ENCODE measurements around the gene TNFRSF11A. TPM values are rescaled to one million over a fixed set of nuclear protein-coding genes. Genes with fewer than 3 reads are reported as not detected.

The TNFRSF11A gene
- polyA plus RNA-seq, 1 donor from 2014 or later = not detected

GRCh38 chr18:62404881-62405280, 79.8 kb downstream of the TNFRSF11A start:
- H3K9me2 ChIP-seq (ENCODE audit: insufficient read depth, low read length) = no peaks in the 10 kb centered on the region
- no peaks in the 10 kb centered on the region for H3K79me2 ChIP-seq (replicated peaks; ENCODE audit: insufficient read depth, low read length)
- no peaks in the 10 kb centered on the region for H3K9me3 ChIP-seq (ENCODE audit: low read length)
- no peak overlapping the region for H3K4me2 ChIP-seq (ENCODE audit: low read length)
- TF ChIP-seq RAD21 (conservative IDR thresholded peaks at IDR 0.05) (no peak), EZH2 (IDR thresholded peaks at IDR 0.05; ENCODE audit: borderline replicate concordance, insufficient read depth, low read length, poor library complexity, severe bottlenecking) (no peak), TAF1 (IDR thresholded peaks at IDR 0.05; ENCODE audit: low read depth) (no peak), EP300 (conservative IDR thresholded peaks at IDR 0.05; ENCODE audit: poor library complexity, severe bottlenecking) (no peak), REST (IDR thresholded peaks at IDR 0.05; ENCODE audit: borderline replicate concordance) (no peak), SMC3 (conservative IDR thresholded peaks at IDR 0.05; ENCODE audit: poor library complexity) (no peak), CTCF (IDR thresholded peaks at IDR 0.05; ENCODE audit: poor library complexity, severe bottlenecking) (no peak), POLR2AphosphoS5 (IDR thresholded peaks at IDR 0.05) (no peak)
- no peaks in the 10 kb centered on the region for H3K27me3 ChIP-seq (ENCODE audit: insufficient read depth, low read depth, low read length)
- H3K27ac ChIP-seq (ENCODE audit: low read length) = no peak overlapping the region
- H3K9ac ChIP-seq (ENCODE audit: low read length) = no peak overlapping the region
- no peaks in the 10 kb centered on the region for H3K36me3 ChIP-seq (ENCODE audit: insufficient read depth, low read length)
- no peak overlapping the region for H3K4me3 ChIP-seq (ENCODE audit: low read length)
- no peaks in the 10 kb centered on the region for H3F3A ChIP-seq (ENCODE audit: insufficient read depth, low read length, poor library complexity, severe bottlenecking)
- no peak overlapping the region for H2AFZ ChIP-seq (ENCODE audit: low read depth, low read length)
- no peaks in the 10 kb centered on the region for H4K20me1 ChIP-seq (ENCODE audit: insufficient read depth)

GRCh38 chr18:62407660-62408059, 82.5 kb downstream of the TNFRSF11A start:
- H3K4me2 ChIP-seq (ENCODE audit: low read length) = no peak overlapping the region
- H3K27me3 ChIP-seq (ENCODE audit: insufficient read depth, low read depth, low read length) = no peaks in the 10 kb centered on the region
- H3K9me3 ChIP-seq (ENCODE audit: low read length) = no peaks in the 10 kb centered on the region
- no peak overlapping the region for H3K9ac ChIP-seq (ENCODE audit: low read length)
- H3K4me3 ChIP-seq (ENCODE audit: low read length) = no peak overlapping the region
- no peaks in the 10 kb centered on the region for H3F3A ChIP-seq (ENCODE audit: insufficient read depth, low read length, poor library complexity, severe bottlenecking)
- H3K27ac ChIP-seq (ENCODE audit: low read length) = no peak overlapping the region
- no peak for TF ChIP-seq TAF1 (IDR thresholded peaks at IDR 0.05; ENCODE audit: low read depth)
- no peak for TF ChIP-seq EP300 (conservative IDR thresholded peaks at IDR 0.05; ENCODE audit: poor library complexity, severe bottlenecking)
- TF ChIP-seq POLR2AphosphoS5 (IDR thresholded peaks at IDR 0.05) = no peak
- no peak for TF ChIP-seq REST (IDR thresholded peaks at IDR 0.05; ENCODE audit: borderline replicate concordance)
- no peak for TF ChIP-seq SMC3 (conservative IDR thresholded peaks at IDR 0.05; ENCODE audit: poor library complexity)
- no peaks in the 10 kb centered on the region for H4K20me1 ChIP-seq (ENCODE audit: insufficient read depth)
- H2AFZ ChIP-seq (ENCODE audit: low read depth, low read length) = no peak overlapping the region
- H3K9me2 ChIP-seq (ENCODE audit: insufficient read depth, low read length) = no peaks in the 10 kb centered on the region
- H3K36me3 ChIP-seq (ENCODE audit: insufficient read depth, low read length) = no peaks in the 10 kb centered on the region
- no peaks in the 10 kb centered on the region for H3K79me2 ChIP-seq (replicated peaks; ENCODE audit: insufficient read depth, low read length)

All from neural cell (in vitro differentiated cells).